NB4 (cell line): ENCODE data around the gene PPM1F.

Experiments used
- MYC ChIP-seq: IDR thresholded peaks from 2 replicates; pipeline ENCODE4 v1.6.1; 2011; ENCODE audit warnings: low read depth, low read length
- TF ChIP-seq, protein P1 (sequence below): IDR thresholded peaks from one replicate; pipeline ENCODE4 v1.5.1; 2012; ENCODE audit warnings: low read depth, low read length

DNA sequence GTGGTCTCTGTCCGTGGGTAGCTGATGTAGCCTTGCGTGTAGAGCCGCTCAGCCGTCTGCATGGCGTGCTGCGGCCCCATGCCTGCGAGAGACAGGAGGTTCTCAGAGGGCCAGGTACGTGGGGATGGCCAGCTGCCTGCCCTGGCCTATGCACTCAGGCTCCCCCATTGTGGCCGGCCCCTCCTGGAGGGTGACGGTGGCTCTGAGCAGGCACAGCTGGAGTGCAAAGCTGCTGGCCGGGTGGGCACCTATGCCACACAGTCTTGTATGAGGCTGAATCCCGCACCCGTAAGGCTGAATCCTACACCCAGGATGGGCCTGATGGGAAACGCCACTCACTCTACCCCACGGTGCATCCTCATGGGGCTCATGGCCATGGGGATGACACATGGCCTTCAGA is 11.6 kb upstream of the PPM1F start:
- TF ChIP-seq, protein P1, sequence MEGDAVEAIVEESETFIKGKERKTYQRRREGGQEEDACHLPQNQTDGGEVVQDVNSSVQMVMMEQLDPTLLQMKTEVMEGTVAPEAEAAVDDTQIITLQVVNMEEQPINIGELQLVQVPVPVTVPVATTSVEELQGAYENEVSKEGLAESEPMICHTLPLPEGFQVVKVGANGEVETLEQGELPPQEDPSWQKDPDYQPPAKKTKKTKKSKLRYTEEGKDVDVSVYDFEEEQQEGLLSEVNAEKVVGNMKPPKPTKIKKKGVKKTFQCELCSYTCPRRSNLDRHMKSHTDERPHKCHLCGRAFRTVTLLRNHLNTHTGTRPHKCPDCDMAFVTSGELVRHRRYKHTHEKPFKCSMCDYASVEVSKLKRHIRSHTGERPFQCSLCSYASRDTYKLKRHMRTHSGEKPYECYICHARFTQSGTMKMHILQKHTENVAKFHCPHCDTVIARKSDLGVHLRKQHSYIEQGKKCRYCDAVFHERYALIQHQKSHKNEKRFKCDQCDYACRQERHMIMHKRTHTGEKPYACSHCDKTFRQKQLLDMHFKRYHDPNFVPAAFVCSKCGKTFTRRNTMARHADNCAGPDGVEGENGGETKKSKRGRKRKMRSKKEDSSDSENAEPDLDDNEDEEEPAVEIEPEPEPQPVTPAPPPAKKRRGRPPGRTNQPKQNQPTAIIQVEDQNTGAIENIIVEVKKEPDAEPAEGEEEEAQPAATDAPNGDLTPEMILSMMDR = no peak
- no peak for TF ChIP-seq MYC
